ENCODE data around the gene OBP2A.
A peak's percentile ranks its signal among the peaks of the same experiment; 100 is the strongest.
"Not testable (repeated sequence)": the region's sequence is repeated elsewhere in the genome, so short reads cannot be mapped to it uniquely, and the experiment has no call there.

Gene OBP2A

GRCh38 chr9:135505406-135506187 lies 40.3 kb upstream of the OBP2A start:
- H3K27me3 Mint-ChIP-seq: peaks cover 9% of the 10 kb centered on the region
- no peak for DNase-seq
- peaks cover 6% of the 10 kb centered on the region for H3K9me3 Mint-ChIP-seq
- H3K36me3 Mint-ChIP-seq: peaks cover 14% of the 10 kb centered on the region
- no peak overlapping the region for H3K27ac Mint-ChIP-seq
- H3K4me3 Mint-ChIP-seq: no peak overlapping the region
- CTCF ChIA-PET: interaction anchor here (1.1 to 1.7 kb wide), 5 partner anchors 12 to 28 kb away, joined by 3 to 11 read pairs (median 4); no protein-coding TSS in a partner anchor
- peaks cover 14% of the 10 kb centered on the region for H3K4me1 Mint-ChIP-seq

- H3K27me3 Mint-ChIP-seq: peaks cover 9% of the 10 kb centered on the region
- peaks cover 14% of the 10 kb centered on the region for H3K36me3 Mint-ChIP-seq
- H3K27ac Mint-ChIP-seq: no peak overlapping the region
- H3K4me1 Mint-ChIP-seq: peaks cover 15% of the 10 kb centered on the region
- H3K4me3 Mint-ChIP-seq: no peak overlapping the region
- peak; percentile 18 for DNase-seq
- peaks cover 6% of the 10 kb centered on the region for H3K9me3 Mint-ChIP-seq
- CTCF ChIA-PET: interaction anchor here (1.2 kb wide), 1 partner anchor 22 kb away, joined by 3 read pairs; no protein-coding TSS in a partner anchor
Observed at GRCh38 chr9:135506327-135507103, 39.4 kb upstream of the OBP2A start.

DNA sequence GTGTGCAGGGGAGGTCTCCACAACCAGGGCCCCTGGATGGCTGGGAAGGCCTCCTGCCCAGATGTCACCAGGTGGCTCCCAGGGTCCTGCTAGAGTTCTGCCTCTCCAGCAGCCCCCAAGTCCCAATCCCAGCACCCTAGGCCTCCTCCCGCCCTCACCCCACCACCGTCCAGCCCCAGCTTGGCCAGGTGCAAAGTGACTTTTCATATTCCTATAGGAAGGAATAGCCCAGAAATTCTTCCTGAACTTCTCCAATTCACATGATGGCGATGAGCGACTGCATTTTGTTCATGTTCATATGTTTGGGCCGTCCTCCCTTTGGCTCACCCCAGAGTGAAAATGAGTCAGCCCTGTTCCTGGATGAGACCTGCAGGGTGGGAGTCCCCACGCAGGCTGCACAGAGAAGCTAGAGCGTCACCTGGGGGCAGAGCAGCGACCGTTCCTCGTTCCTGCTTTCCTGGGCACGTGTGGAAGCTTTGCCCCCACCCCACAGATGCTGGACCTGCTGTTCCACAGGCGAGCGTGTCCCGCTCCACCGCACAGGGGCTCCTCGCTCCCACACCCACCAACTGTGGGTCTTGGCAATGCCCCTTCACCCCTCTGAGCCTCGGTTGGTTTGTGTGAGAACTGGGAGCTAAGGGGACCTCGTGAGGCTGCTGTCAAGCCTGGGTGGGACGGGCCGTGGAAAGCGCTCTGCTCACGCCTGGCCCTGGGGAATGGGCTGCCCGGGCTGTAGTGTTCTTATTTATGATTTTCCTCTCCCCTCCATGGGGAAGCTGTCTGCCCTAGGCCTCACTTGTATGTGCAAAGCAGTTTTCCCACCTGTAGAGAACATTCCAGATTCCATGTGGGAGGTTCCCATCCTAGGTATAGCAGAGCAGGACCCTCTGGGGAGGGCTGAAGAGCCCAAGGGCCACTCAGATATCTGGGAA lies 38.6 kb upstream of the OBP2A start:
- peak; percentile 11 for DNase-seq
- Mint-ChIP-seq H3K9me3 (peaks cover 6% of the 10 kb centered on the region), H3K36me3 (peaks cover 12% of the 10 kb centered on the region), H3K27ac (no peak overlapping the region), H3K4me3 (no peak overlapping the region), H3K27me3 (peaks cover 9% of the 10 kb centered on the region), H3K4me1 (peaks cover 6% of the 10 kb centered on the region)
- CTCF ChIA-PET: no interaction called here

DNA sequence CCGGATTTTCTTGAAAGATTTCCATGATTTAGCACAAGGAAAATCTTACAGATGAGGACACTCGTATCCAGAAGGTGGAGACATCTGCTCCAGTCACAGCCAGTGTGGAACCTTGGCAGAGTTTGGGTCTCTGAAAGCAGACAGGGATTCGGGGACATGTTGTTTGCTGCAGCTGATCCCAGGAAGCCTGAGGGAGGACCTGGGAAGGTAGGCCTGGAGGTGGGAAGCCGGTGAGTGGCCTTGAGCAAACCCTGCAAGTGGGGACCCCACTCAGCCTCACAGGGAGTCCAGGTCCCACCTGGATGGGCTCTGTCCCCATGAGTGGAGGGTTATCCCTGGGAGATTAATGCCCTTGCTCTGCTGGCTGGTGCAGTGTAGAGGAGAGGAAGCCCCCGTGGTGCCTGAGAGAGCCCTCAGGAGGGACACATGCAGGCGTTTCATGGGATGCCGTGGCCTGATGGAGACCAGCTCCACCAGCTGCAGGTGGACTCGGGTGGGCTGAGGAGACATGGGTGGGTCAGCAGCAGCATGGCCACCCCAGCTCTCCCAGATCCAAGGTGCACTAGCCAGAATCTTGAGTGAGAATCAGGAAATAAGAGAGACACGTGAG lies 37.6 kb upstream of the OBP2A start:
- H3K9me3 Mint-ChIP-seq: peaks cover 6% of the 10 kb centered on the region
- CTCF ChIA-PET: no interaction called here
- H3K4me1 Mint-ChIP-seq: peaks cover 2% of the 10 kb centered on the region
- no peak overlapping the region for H3K4me3 Mint-ChIP-seq
- peaks cover 9% of the 10 kb centered on the region for H3K36me3 Mint-ChIP-seq
- peaks cover 9% of the 10 kb centered on the region for H3K27me3 Mint-ChIP-seq
- H3K27ac Mint-ChIP-seq: no peak overlapping the region
- peak; percentile 3 for DNase-seq

- H3K36me3 Mint-ChIP-seq: peaks cover 5% of the 10 kb centered on the region
- DNase-seq: no peak
- CTCF ChIA-PET: no interaction called here
- no peak overlapping the region for H3K4me3 Mint-ChIP-seq
- peaks cover 6% of the 10 kb centered on the region for H3K9me3 Mint-ChIP-seq
- H3K27ac Mint-ChIP-seq: no peak overlapping the region
- peaks cover 9% of the 10 kb centered on the region for H3K27me3 Mint-ChIP-seq
- H3K4me1 Mint-ChIP-seq: peaks cover 2% of the 10 kb centered on the region
Observed at GRCh38 chr9:135509458-135509857, 36.5 kb upstream of the OBP2A start.

DNA sequence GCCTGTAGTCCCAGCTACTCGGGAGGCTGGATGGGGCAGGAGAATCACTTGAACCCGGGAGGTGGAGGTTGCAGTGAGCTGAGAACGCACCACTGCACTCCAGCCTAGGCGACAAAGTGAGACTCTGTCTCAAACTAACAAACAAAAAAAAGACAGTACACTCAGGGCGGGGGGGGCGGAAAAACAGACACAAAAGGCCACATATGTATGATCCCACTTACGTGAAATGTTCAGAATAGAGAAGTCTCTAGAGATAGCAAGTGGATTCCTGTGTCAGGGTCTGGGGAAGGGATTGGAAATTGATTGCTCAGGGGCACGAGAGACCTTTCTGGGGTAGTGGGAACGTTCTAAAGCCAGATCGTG lies 33.7 kb upstream of the OBP2A start:
- CTCF ChIA-PET: no interaction called here
- Mint-ChIP-seq H3K27me3 (peaks cover 9% of the 10 kb centered on the region), H3K4me1 (peaks cover 6% of the 10 kb centered on the region), H3K4me3 (no peak overlapping the region), H3K27ac (no peak overlapping the region), H3K36me3 (no peaks in the 10 kb centered on the region), H3K9me3 (peaks cover 6% of the 10 kb centered on the region)
- DNase-seq: no peak

GRCh38 chr9:135512904-135513303 lies 33.0 kb upstream of the OBP2A start:
- no peak overlapping the region for H3K27ac Mint-ChIP-seq
- H3K9me3 Mint-ChIP-seq: peaks cover 6% of the 10 kb centered on the region
- no peak for DNase-seq
- H3K27me3 Mint-ChIP-seq: peaks cover 13% of the 10 kb centered on the region
- H3K4me3 Mint-ChIP-seq: no peak overlapping the region
- H3K4me1 Mint-ChIP-seq: peaks cover 6% of the 10 kb centered on the region
- CTCF ChIA-PET: no interaction called here
- no peaks in the 10 kb centered on the region for H3K36me3 Mint-ChIP-seq

- Mint-ChIP-seq H3K27me3 (peaks cover 8% of the 10 kb centered on the region), H3K4me3 (no peak overlapping the region), H3K9me3 (peaks cover 6% of the 10 kb centered on the region), H3K27ac (no peak overlapping the region), H3K4me1 (peaks cover 6% of the 10 kb centered on the region), H3K36me3 (no peaks in the 10 kb centered on the region)
- CTCF ChIA-PET: no interaction called here
- no peak for DNase-seq
Observed at GRCh38 chr9:135513351-135513846, 32.5 kb upstream of the OBP2A start.

DNA sequence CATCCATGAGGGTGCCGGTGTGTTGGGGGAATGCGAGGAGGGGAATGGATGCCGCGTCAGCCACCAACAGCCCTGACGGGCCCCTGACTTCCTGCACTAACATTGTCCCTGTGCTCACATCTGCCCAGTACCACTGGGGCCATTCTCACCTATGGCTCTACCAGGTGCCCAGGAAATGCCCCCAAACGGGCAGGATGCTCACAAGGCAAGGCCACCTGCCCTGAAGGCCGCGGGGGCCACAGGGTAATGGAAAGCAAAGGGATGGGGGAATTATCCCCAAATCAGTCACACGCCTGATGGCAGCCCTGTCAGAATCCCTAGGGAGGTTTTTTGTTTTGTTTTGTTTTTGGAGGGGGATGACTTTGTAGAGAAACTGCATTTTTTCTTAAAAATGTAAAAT lies 32.0 kb upstream of the OBP2A start:
- CTCF ChIA-PET, H3K4me3 Mint-ChIP-seq, H3K27me3 Mint-ChIP-seq, H3K27ac Mint-ChIP-seq, DNase-seq, H3K9me3 Mint-ChIP-seq, H3K4me1 Mint-ChIP-seq, H3K36me3 Mint-ChIP-seq: not testable (repeated sequence)

- CTCF ChIA-PET: no interaction called here
- H3K4me1 Mint-ChIP-seq: peaks cover 6% of the 10 kb centered on the region
- no peak overlapping the region for H3K27ac Mint-ChIP-seq
- H3K27me3 Mint-ChIP-seq: peaks cover 5% of the 10 kb centered on the region
- DNase-seq: no peak
- no peak overlapping the region for H3K4me3 Mint-ChIP-seq
- H3K36me3 Mint-ChIP-seq: no peaks in the 10 kb centered on the region
- H3K9me3 Mint-ChIP-seq: peaks cover 1% of the 10 kb centered on the region
Observed at GRCh38 chr9:135514342-135515082, 31.4 kb upstream of the OBP2A start.

DNA sequence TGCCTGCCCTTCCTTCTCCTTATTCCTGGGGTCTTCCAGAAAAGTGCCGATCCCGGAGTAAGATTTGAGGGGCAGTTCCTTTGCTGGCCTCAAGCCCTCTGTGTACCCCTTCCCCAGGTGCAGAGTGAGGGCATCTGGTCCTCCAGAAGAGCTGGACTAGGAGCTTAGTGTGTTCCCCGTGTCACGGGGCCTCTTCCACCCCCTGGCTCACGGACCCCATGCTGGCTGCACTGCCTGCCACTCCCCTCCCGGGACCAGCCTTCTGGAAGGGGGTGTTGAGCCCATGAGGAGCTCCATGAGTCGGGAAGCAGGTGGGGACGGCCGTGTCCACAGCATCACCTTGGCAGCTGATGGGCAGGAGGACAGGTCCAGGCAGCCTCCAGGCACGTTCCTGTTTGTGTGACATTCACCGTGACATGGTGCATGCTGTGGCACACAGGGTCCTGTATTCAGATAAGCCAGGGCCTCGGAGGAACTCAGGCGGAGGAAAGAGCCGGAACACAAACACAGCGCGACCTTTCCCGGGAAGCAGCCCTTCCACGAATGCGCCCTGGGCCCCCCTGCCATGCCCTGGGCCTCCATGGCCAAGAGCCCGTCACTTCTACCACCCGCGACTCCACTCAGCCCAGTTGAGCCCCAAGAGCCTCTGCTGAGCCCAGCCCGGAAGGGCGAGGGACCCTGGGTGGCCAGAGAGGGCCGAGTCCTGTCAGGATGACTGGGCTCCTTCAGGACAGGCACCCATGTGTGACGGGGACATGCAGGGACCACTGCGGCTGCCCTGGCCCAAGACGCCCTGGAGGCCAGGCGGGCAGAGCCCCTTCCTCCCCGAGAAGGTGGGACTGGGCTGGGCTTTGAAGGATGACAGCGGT lies 30.6 kb upstream of the OBP2A start:
- peaks cover 6% of the 10 kb centered on the region for H3K4me1 Mint-ChIP-seq
- CTCF ChIA-PET: no interaction called here
- H3K27me3 Mint-ChIP-seq: peaks cover 5% of the 10 kb centered on the region
- H3K36me3 Mint-ChIP-seq: no peaks in the 10 kb centered on the region
- H3K4me3 Mint-ChIP-seq: no peak overlapping the region
- H3K9me3 Mint-ChIP-seq: no peaks in the 10 kb centered on the region
- H3K27ac Mint-ChIP-seq: no peak overlapping the region
- DNase-seq: no peak

DNA sequence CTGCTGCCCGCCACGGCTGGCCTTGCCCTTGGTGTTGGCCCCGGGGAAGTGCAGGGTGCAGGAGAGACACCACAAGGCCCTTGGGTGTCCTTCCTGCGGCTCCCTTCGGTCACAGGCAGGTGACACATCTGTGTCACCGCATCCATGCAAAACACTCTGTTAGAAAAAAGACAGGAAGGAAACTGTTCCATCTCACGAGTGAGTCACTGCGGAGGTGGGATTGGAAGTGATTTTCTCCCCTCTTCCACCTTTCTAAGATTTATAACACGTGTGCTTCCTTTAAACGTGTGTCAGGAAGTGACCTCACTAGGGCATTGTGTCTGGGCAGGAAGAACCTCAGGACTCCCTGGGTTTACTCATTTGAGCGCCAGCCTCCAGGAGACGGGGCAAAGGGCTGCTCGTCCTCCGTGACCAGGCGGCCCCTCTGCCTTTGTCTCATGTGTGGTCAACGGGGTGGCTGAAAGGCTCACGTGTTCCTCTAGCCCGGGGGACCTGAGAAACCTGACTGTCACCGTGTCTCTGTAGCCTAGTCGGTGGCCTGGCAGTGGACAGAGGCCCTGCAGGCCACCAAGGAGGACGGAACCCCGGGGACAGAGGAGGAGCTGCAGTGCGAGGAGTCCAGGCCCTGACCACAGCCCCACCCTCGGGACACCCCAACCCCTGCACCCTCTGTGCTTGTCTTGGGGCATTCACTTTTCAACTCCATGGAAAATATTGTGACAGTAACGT lies 29.6 kb upstream of the OBP2A start:
- H3K27me3 Mint-ChIP-seq: peaks cover 5% of the 10 kb centered on the region
- H3K9me3 Mint-ChIP-seq: no peaks in the 10 kb centered on the region
- CTCF ChIA-PET: no interaction called here
- DNase-seq: no peak
- H3K4me1 Mint-ChIP-seq: peaks cover 4% of the 10 kb centered on the region
- no peak overlapping the region for H3K27ac Mint-ChIP-seq
- no peak overlapping the region for H3K4me3 Mint-ChIP-seq
- no peaks in the 10 kb centered on the region for H3K36me3 Mint-ChIP-seq

Measured in activated naive CD4-positive, alpha-beta T cell treated with anti-CD3 and anti-CD28 coated beads, Interleukin-2, amount 10 ng/mL, durations not matched to agents 7 days and 5 days (primary cell).